ENCODE results near the gene ITGAD.

The ITGAD gene

GRCh38 chr16:31365131-31365865 lies 27.8 kb upstream of the ITGAD start:
- TF ChIP-seq CTCF (IDR thresholded peaks at IDR 0.05; ENCODE audit: low read depth, low read length, missing control alignments), result no peak
- H3K4me3 ChIP-seq (ENCODE audit: low read depth, low read length), result no peak overlapping the region
- no peak for DNase-seq (ENCODE audit: low read depth)

GRCh38 chr16:31367853-31368252 lies 25.3 kb upstream of the ITGAD start:
- no peak for DNase-seq (ENCODE audit: low read depth)
- no peak overlapping the region for H3K4me3 ChIP-seq (ENCODE audit: low read depth, low read length)
- TF ChIP-seq CTCF (IDR thresholded peaks at IDR 0.05; ENCODE audit: low read depth, low read length, missing control alignments), result no peak

- no peak overlapping the region for H3K4me3 ChIP-seq (ENCODE audit: low read depth, low read length)
- DNase-seq (ENCODE audit: low read depth), result no peak
- no peak for TF ChIP-seq CTCF (IDR thresholded peaks at IDR 0.05; ENCODE audit: low read depth, low read length, missing control alignments)
Measured at GRCh38 chr16:31371008-31371407, 22.1 kb upstream of the ITGAD start.

GRCh38 chr16:31371619-31372484 lies 21.3 kb upstream of the ITGAD start:
- DNase-seq (ENCODE audit: low read depth), result no peak
- TF ChIP-seq CTCF (IDR thresholded peaks at IDR 0.05; ENCODE audit: low read depth, low read length, missing control alignments), result no peak
- no peak overlapping the region for H3K4me3 ChIP-seq (ENCODE audit: low read depth, low read length)

- DNase-seq (ENCODE audit: low read depth), result no peak
- no peak for TF ChIP-seq CTCF (IDR thresholded peaks at IDR 0.05; ENCODE audit: low read depth, low read length, missing control alignments)
- no peak overlapping the region for H3K4me3 ChIP-seq (ENCODE audit: low read depth, low read length)
Measured at GRCh38 chr16:31373235-31373634, 19.9 kb upstream of the ITGAD start.

GRCh38 chr16:31375231-31375630 lies 17.9 kb upstream of the ITGAD start:
- TF ChIP-seq CTCF (IDR thresholded peaks at IDR 0.05; ENCODE audit: low read depth, low read length, missing control alignments), result no peak
- DNase-seq (ENCODE audit: low read depth), result no peak
- no peak overlapping the region for H3K4me3 ChIP-seq (ENCODE audit: low read depth, low read length)

Measured in GM12864 (cell line).